Panc1 (cell line): ENCODE data around the gene NHEJ1.

ENCODE experiments used
- POLR2AphosphoS5 ChIP-seq: IDR thresholded peaks from 2 replicates; pipeline ENCODE4 v1.6.1; 2012; ENCODE audit warnings: mild to moderate bottlenecking, low read depth, low read length, moderate library complexity
- SIN3A ChIP-seq: IDR thresholded peaks from 2 replicates; pipeline ENCODE4 v1.6.1; 2012; ENCODE audit warnings: low read depth, mild to moderate bottlenecking, low read length, moderate library complexity, borderline replicate concordance; ENCODE audit not compliant: insufficient read depth
- TCF7L2 ChIP-seq: IDR thresholded peaks from 2 replicates; pipeline ENCODE4 v1.6.1; 2011; ENCODE audit warnings: mild to moderate bottlenecking, low read depth, low read length, inconsistent platforms
- TF ChIP-seq, protein P1 (sequence below): fragments of 450-650 bp; IDR thresholded peaks from 2 replicates; pipeline ENCODE4 v1.5.1; 2017; ENCODE audit warnings: mild to moderate bottlenecking
- TF ChIP-seq, protein P2 (sequence below), 2 experiments: IDR thresholded peaks; 2 replicates each; pipeline ENCODE4 v1.6.1; 2011 to 2012; ENCODE audit warnings: low read depth in 2 of 2, control low read depth in 1 of 2, low read length in 1 of 2, mild to moderate bottlenecking in 1 of 2, moderate library complexity in 1 of 2; ENCODE audit not compliant: insufficient read depth in 1 of 2

DNA sequence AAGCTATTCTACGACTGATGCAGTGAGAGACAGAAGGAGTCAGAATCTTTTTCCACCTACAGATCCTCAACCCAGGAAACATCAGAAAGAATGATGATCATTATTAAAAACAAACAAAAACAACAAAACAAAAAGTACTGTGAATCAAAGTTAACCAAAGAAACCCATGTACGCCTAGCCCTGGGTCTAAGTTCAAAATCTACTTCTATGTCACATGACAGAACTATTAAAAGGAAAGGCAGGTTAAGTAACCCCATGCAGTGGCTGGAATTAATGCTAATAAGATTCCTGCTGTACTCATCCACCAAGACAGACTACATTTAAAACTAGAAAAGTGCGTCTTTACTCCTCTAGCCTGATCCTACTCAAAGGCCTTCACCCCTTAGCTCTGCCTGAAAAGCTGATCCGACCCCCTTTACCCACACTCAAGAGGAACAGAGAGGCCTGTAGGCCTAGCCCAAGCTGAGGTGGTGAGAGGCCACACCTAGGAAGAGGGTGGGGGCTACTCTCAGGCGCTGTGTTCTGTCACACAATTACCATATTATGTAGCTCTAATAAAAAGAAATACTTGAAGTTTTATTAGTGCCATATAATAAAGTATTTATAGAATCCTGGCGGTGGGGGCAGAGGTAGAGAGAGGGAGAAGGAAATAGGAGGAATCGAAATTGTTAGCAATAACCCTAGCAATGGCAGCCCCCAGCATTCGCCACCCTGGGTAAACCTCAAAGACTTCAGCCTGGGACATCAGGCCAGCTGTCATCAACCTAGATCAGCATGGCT, 37.1 kb downstream of the NHEJ1 start:
- TF ChIP-seq, protein P1, sequence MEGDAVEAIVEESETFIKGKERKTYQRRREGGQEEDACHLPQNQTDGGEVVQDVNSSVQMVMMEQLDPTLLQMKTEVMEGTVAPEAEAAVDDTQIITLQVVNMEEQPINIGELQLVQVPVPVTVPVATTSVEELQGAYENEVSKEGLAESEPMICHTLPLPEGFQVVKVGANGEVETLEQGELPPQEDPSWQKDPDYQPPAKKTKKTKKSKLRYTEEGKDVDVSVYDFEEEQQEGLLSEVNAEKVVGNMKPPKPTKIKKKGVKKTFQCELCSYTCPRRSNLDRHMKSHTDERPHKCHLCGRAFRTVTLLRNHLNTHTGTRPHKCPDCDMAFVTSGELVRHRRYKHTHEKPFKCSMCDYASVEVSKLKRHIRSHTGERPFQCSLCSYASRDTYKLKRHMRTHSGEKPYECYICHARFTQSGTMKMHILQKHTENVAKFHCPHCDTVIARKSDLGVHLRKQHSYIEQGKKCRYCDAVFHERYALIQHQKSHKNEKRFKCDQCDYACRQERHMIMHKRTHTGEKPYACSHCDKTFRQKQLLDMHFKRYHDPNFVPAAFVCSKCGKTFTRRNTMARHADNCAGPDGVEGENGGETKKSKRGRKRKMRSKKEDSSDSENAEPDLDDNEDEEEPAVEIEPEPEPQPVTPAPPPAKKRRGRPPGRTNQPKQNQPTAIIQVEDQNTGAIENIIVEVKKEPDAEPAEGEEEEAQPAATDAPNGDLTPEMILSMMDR, result no peak
- TF ChIP-seq POLR2AphosphoS5 (no peak), TCF7L2 (no peak), SIN3A (no peak)
- TF ChIP-seq, protein P2, sequence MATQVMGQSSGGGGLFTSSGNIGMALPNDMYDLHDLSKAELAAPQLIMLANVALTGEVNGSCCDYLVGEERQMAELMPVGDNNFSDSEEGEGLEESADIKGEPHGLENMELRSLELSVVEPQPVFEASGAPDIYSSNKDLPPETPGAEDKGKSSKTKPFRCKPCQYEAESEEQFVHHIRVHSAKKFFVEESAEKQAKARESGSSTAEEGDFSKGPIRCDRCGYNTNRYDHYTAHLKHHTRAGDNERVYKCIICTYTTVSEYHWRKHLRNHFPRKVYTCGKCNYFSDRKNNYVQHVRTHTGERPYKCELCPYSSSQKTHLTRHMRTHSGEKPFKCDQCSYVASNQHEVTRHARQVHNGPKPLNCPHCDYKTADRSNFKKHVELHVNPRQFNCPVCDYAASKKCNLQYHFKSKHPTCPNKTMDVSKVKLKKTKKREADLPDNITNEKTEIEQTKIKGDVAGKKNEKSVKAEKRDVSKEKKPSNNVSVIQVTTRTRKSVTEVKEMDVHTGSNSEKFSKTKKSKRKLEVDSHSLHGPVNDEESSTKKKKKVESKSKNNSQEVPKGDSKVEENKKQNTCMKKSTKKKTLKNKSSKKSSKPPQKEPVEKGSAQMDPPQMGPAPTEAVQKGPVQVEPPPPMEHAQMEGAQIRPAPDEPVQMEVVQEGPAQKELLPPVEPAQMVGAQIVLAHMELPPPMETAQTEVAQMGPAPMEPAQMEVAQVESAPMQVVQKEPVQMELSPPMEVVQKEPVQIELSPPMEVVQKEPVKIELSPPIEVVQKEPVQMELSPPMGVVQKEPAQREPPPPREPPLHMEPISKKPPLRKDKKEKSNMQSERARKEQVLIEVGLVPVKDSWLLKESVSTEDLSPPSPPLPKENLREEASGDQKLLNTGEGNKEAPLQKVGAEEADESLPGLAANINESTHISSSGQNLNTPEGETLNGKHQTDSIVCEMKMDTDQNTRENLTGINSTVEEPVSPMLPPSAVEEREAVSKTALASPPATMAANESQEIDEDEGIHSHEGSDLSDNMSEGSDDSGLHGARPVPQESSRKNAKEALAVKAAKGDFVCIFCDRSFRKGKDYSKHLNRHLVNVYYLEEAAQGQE (IDR thresholded peaks at IDR 0.05; ENCODE audit: insufficient read depth in 1 of 2, low read depth in 2 of 2, low read length in 1 of 2), result no peak
